ENCODE data around the gene LRRC42.

LRRC42 gene, protein sequence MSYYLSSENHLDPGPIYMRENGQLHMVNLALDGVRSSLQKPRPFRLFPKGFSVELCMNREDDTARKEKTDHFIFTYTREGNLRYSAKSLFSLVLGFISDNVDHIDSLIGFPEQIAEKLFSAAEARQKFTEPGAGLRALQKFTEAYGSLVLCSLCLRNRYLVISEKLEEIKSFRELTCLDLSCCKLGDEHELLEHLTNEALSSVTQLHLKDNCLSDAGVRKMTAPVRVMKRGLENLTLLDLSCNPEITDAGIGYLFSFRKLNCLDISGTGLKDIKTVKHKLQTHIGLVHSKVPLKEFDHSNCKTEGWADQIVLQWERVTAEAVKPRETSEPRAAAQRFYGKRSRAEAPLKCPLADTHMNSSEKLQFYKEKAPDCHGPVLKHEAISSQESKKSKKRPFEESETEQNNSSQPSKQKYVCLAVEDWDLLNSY

DNA sequence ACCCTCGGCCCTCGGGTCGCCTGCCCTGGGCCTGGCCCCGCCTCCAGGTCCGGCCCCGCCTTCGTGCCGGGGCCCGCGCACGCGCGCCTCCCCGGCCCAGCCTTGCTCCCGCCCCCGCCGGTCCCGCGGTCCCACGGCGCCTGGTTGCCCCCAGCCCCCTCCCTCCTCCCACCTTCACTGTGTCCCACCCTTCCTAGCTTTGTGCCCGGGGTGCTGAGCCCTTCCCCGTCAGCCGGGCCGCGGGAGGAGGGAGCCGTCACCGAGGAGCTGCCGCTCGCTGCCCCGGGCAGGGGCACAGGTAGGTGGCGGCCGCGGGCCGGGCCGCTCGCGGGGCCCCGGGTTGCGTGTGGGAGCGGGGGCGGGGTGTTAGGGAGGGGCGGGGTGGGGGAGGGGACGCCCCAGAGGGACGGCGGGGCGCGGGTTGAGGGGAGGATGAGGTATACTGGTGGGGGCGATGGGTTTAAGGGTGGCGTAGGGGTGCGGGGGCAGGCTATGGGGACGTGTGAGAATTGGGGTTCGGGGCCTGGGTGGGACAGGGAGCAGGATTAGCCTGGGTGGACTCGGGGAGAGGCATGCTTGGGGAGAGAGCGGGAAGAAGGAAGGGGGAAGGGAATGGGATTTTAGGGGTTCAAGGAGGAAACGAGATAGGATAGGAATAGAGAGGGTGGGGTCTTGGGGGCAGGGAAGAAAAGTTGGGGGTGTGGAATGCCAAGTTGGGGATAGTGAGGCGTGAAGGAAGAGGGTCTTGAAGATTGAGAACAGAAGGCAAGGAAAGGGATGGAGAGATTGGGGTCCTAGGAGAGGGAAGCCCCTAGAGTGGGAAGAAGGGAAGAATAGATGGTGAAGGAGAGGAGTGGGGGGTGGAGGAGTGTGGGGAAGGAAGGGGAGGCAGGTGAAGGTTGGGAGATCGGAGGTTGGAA, at the start of gene LRRC42:
LRRC42 (plus strand) TSS at position 99 of the 920 bp plus-strand sequence. CDS start 5,650 bp downstream, outside the sequence.
- peak; percentile 49 for DNase-seq (ENCODE audit: low spot score)

- no peak for DNase-seq (ENCODE audit: low spot score)
Measured at GRCh38 chr1:53896635-53897229, 49.4 kb upstream of the LRRC42 start.

DNA sequence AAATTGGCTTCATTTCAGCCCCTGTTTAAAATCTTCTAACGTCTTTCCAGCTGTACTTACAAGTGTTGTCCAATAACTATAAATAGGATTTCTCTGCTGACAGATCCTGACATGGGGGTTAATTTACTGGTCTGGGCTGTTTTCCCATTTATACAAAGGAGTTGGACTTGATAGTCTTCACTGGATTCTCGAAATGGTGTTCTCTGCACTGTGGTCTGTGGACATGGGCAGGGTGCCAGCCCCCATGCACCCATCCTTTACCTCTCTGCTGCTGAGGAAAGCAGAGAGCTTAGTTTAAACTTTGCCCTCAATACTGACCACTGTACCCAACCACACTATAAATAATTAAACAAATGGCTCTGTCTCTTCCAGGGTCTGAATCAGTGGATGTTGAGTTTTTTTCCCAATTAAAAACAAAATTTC, 46.9 kb upstream of the LRRC42 start:
- DNase-seq (ENCODE audit: low spot score): no peak

GRCh38 chr1:53899708-53900107, 46.4 kb upstream of the LRRC42 start:
- DNase-seq (ENCODE audit: low spot score): no peak

DNA sequence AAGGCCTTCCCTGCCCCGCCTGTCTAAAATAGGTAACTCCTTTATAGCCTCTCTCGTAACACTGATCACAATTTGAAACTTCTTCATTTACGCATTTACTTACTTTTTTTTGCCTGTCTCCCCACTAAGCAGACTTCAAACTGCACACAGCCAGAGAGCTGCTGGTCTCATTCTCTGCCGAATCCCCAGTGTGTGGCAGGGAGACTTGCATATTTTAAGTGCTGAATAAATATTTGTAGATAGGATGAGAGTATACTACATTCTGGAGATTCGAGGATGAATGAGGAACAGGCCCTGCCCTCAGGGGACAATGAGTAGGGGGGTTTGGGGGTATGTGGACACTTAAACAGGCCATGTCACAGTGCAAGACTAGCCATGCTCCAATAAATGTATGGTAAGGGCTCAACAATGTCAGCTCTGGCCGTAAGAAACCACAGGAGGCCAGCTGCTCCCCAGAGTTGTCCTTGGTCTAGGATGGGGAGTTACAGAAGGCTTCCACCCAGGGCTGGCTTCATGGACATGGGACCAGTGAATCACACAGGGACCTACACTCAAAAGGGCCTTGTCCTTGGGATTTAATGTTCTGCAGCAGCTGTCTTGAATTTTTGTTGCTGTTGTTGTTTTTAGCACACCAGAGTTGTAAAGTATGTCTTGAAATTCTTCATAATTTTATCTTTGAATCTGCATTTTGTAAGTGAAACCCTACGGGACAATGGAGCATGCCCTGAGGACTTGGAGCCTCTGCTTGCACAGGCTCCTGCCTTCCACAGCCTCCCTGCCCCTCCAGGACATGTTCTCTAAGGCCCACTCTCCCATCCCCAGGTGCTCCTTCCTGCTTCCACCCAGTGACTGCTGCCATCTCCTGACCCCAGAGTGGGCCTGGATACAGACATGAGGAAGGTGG, 43.7 kb upstream of the LRRC42 start:
- DNase-seq (ENCODE audit: low spot score): no peak

DNA sequence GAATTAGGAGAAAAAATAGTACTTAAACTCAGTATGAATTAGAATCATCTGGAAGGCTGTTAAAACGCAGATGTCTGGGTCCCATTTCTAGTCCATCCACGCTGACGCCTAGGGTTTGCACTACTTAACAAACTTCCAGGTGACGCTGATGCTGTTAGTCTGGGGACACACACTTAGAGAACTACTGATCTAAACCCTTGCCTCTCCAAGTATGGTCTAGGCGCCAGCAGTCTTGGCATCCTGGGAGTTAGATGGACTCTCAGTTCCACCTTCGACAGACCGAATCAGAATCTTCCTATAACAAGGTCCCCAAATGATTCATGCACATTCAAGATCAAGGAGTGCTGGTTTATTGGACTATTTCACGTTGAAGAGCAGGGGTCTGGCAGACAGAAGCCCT, 40.6 kb upstream of the LRRC42 start:
- DNase-seq (ENCODE audit: low spot score): no peak

DNA sequence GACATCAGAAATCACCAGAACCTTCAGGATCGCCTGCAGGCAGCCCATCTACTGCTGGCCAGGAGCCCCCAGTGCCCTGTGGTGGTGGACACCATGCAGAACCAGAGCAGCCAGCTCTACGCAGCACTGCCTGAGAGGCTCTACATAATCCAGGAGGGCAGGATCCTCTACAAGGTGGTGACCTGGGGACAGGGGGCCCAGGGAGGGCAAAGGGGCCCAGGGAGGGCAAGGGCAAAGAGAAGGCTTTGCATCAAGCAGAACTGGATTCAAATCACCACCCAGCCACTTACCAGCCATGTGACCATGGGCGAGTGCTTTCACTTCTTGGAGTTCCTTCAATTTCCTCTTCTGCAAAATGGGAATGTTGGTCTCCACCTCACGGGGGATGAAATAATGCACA, 40.0 kb upstream of the LRRC42 start:
- DNase-seq (ENCODE audit: low spot score): no peak

- DNase-seq (ENCODE audit: low spot score): no peak
Measured at GRCh38 chr1:53909946-53910345, 36.2 kb upstream of the LRRC42 start.

GRCh38 chr1:53911442-53911841, 34.7 kb upstream of the LRRC42 start:
- DNase-seq (ENCODE audit: low spot score): no peak

GRCh38 chr1:53913352-53914033, 32.7 kb upstream of the LRRC42 start:
- DNase-seq (ENCODE audit: low spot score): no peak

DNA sequence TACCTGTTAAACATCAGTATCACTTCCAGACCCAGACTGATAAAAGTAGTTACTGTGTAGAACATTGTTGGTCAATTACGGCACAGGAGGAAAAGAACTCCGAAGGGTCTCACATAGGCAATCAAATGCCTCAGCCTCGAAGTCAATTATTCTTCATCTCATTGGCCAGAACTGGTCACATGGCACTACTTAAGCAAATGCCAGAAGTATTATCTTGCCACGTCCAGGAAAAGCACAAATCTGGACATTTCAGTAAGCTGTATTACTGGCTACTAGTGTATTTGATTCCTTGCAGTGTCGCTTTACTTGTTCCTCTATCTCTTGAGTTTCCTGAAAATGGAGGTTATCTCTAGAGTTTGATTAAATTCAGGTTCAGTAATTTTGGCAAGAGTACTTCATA, 27.8 kb upstream of the LRRC42 start:
- no peak for DNase-seq (ENCODE audit: low spot score)

DNA sequence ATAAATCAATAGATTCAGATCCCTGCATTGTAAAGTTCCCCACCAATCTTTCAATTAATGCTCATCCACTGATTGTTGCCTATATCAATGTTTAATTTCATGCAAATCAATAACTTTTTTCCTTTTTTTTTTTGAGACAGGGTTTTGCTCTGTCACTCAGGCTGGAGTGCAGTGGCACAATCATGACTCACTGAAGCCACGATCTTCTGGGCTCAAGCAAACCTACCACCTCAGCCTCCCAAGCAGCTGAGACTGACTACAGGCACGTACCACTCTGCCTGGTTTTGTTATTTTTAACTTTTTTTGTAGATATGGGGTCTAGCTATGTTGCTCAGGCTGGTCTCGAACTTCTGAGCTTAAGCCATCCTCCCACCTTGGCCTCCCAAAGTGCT, 26.5 kb upstream of the LRRC42 start:
- DNase-seq (ENCODE audit: low spot score): no peak

GRCh38 chr1:53927376-53927881, 18.7 kb upstream of the LRRC42 start:
- no peak for DNase-seq (ENCODE audit: low spot score)

GRCh38 chr1:53929246-53929960, 16.7 kb upstream of the LRRC42 start:
- no peak for DNase-seq (ENCODE audit: low spot score)

GRCh38 chr1:53930932-53931331, 15.2 kb upstream of the LRRC42 start:
- no peak for DNase-seq (ENCODE audit: low spot score)

- no peak for DNase-seq (ENCODE audit: low spot score)
Measured at GRCh38 chr1:53931523-53931922, 14.6 kb upstream of the LRRC42 start.

DNA sequence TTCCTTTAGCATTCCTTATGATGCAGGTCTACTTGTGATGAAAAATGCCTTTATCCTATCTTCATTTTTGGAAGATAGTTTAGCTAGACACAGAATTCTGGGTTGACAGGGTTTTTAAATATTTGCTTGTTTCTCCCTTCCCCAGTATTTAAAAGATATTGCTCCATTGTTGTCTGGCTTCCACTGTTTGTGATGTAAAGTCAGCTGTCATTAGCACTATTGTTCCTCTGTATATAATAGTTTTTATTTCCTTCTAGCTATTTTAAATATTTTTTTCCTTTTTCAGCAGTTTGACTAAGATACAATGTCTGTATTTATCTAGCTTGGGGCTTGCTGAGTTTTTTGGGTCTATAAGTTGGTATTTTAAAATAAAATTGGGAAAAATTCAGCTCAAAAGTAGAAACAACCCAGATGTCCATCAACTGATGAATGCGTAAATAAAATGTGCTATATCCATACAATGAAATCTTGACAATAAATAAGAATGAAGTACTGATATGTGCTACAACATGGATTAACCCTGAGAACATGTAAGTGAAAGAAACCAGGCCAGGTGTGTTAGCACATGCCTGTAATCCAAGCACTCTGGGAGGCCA, 11.9 kb upstream of the LRRC42 start:
- no peak for DNase-seq (ENCODE audit: low spot score)

- DNase-seq (ENCODE audit: low spot score): no peak
Measured at GRCh38 chr1:53936430-53936829, 9.7 kb upstream of the LRRC42 start.

DNA sequence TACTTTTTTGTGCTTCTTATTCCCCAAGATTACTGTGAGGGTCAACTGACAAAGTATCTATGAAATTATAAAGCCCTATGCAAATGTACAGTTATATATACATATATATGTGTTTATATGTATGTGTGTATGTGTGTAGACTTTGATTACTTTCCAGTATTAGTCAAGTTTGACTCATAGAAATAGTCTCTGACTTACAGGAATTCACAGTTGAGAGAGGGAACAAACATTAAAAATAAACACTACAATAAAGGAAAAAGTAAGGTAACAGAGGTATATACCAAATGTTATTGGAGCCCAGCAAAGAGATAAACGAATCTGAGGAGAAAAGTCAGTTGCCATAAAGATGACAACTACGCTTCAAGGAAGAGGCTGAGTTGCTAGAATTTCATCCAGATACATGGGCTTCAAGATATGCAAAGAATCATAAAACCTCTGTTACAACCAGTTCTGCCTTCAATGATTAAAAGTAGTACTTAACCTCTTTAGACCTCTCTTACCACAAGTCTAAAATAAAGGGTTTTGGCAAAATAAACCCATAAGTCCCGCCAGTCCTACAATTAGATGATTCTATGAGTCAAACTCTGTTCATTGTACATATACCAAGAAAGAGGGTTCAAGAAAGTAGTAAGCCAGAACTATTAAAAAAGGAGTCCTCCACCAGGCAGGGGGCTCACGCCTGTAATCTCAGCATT, 7.9 kb upstream of the LRRC42 start:
- DNase-seq (ENCODE audit: low spot score): no peak

All from HuH-7.5 (cell line).